PC-3 (cell line): Measurements from ENCODE around the gene RBL1. TPM values are rescaled to one million over a fixed set of nuclear protein-coding genes. Genes with fewer than 3 reads are reported as not detected.

Source experiments
- ATAC-seq: fragments of 200-7000 bp; cut with Tn5 transposase; 2 replicates; pipeline ENCODE4 v1.9.1; 2020; ENCODE audit warnings: mild to moderate bottlenecking, moderate library complexity
- BruUV-seq: library from RNA; stranded (reverse); fragments of 400-500 nt; replicated peaks from 2 replicates; lab custom pipeline; 2021; lab: Mats Ljungman, UMichigan
- CTCF ChIA-PET: fragments of 300-600 bp; sonication (Branson Sonifier 250); formaldehyde crosslinking; loops from one replicate; lab custom pipeline; 2022; ENCODE audit warnings: antibody characterized with exemption; lab: Charles Lee
- POLR2A ChIA-PET: fragments of 300-600 bp; sonication (Branson Sonifier 250); formaldehyde crosslinking; loops from one replicate; lab custom pipeline; 2022; ENCODE audit warnings: antibody characterized with exemption; ENCODE audit not compliant: unreplicated experiment; lab: Charles Lee
- DNase-seq: peaks from one replicate; pipeline ENCODE4 v3.0.0-alpha.2; 2015
- H2AFZ ChIP-seq: fragments of 300-600 bp; sonication (generic); 2 replicates; pipeline ENCODE4 v1.6.0; 2016; ENCODE audit warnings: antibody characterized with exemption, low read length
- H3F3A ChIP-seq: fragments of 300-600 bp; sonication (generic); one replicate; pipeline ENCODE4 v1.6.0; 2017; ENCODE audit warnings: antibody characterized with exemption, low read length, control low read depth, mild to moderate bottlenecking; ENCODE audit not compliant: unreplicated experiment
- H3K27ac ChIP-seq: fragments of 300-600 bp; sonication (generic); 2 replicates; pipeline ENCODE4 v1.5.1; 2016; ENCODE audit warnings: mild to moderate bottlenecking, low read length
- H3K27me3 ChIP-seq: fragments of 300-600 bp; sonication (generic); 2 replicates; pipeline ENCODE4 v1.6.1; 2016; ENCODE audit warnings: low read length, mixed read lengths
- H3K36me3 ChIP-seq: fragments of 300-600 bp; sonication (generic); 2 replicates; pipeline ENCODE4 v1.6.1; 2016; ENCODE audit warnings: low read depth, mixed run types, low read length, mixed read lengths
- H3K4me1 ChIP-seq: fragments of 300-600 bp; sonication (generic); 2 replicates; pipeline ENCODE4 v1.5.1; 2016; ENCODE audit warnings: low read length; ENCODE audit not compliant: insufficient read depth
- H3K4me2 ChIP-seq: fragments of 300-600 bp; sonication (generic); 2 replicates; pipeline ENCODE4 v1.6.0; 2016; ENCODE audit warnings: low read length
- H3K4me3 ChIP-seq: fragments of 300-600 bp; sonication (generic); 2 replicates; pipeline ENCODE4 v1.5.1; 2016; ENCODE audit warnings: mild to moderate bottlenecking, low read length, mixed read lengths
- H3K79me2 ChIP-seq: fragments of 300-600 bp; sonication (generic); 2 replicates; pipeline ENCODE4 v1.6.1; 2017; ENCODE audit warnings: low read length, mixed read lengths
- H3K9ac ChIP-seq: fragments of 300-600 bp; sonication (generic); 2 replicates; pipeline ENCODE4 v1.6.0; 2016; ENCODE audit warnings: mild to moderate bottlenecking, low read length
- H3K9me2 ChIP-seq: fragments of 300-600 bp; sonication (generic); replicated peaks from 2 replicates; pipeline ENCODE4 v1.6.1; 2016; ENCODE audit warnings: mixed run types, low read length, mixed read lengths
- H3K9me3 ChIP-seq: fragments of 300-600 bp; sonication (generic); 2 replicates; pipeline ENCODE4 v1.6.1; 2016; ENCODE audit warnings: low read length, mixed read lengths
- H4K20me1 ChIP-seq: fragments of 300-600 bp; sonication (generic); 2 replicates; pipeline ENCODE4 v1.6.1; 2016; ENCODE audit warnings: low read length, mixed read lengths
- EZH2 ChIP-seq: fragments of 300-600 bp; sonication (generic); IDR thresholded peaks from one replicate; pipeline ENCODE4 v1.6.1; 2017; ENCODE audit warnings: antibody characterized with exemption, mild to moderate bottlenecking, low read length; ENCODE audit not compliant: unreplicated experiment
- EZH2phosphoT487 ChIP-seq: fragments of 300-600 bp; sonication (generic); IDR thresholded peaks from 2 replicates; pipeline ENCODE4 v1.6.1; 2018; ENCODE audit warnings: mild to moderate bottlenecking, antibody characterized with exemption, low read length, borderline replicate concordance
- intact Hi-C: fragments of 100-400 bp; cut with micrococcal nuclease; formaldehyde crosslinking; loops from 2 replicates; pipeline ENCODE4 v1.9.0; 2023
- total RNA-seq: library from RNA; depleted of rRNA; stranded (reverse); fragments of >200 nt; gene quantifications from 2 replicates; pipeline ENCODE4 v1.2.3, GENCODE V29; 2014
- TF ChIP-seq, protein P1 (sequence below): fragments of 300-600 bp; sonication (generic); conservative IDR thresholded peaks from 2 replicates; pipeline ENCODE4 v1.5.1; 2017; ENCODE audit warnings: antibody characterized with exemption, low read depth, mild to moderate bottlenecking, low read length

The RBL1 gene
- total RNA-seq, 1 experiment from 2014 or later, result 41.1 TPM

DNA sequence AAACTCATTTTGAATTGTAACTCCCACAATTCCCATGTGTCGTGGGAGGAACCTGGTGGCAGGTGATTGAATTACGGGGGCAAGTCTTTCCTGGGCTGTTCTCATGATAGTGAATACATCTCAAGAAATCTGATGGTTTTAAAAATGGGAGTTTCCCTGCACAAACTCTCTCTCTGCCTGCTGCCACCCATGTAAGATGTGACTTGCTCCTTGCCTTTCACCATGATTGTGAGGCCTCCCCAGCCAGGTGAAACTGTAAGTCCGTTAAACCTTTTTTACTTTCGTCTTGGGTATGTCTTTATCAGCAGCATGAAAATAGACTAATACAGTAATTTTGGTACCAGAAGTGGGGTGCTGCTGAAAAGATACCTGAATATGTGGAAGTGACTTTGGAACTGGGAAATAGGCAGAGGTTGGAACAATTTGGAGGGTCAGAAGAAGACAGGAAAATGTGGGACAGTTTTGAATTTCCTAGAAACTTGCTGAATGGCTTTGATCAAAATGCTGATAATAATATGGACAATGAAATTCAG, 102.9 kb downstream of the RBL1 start:
- Histone ChIP-seq H3F3A (no peaks in the 10 kb centered on the region), H2AFZ (no peak overlapping the region), H3K4me3 (no peak overlapping the region), H4K20me1 (no peaks in the 10 kb centered on the region), H3K9ac (no peak overlapping the region), H3K27me3 (no peaks in the 10 kb centered on the region), H3K4me2 (no peak overlapping the region), H3K9me3 (no peaks in the 10 kb centered on the region), H3K79me2 (no peaks in the 10 kb centered on the region), H3K9me2 (no peaks in the 10 kb centered on the region), H3K36me3 (peaks cover 18% of the 10 kb centered on the region), H3K27ac (no peak overlapping the region), H3K4me1 (no peaks in the 10 kb centered on the region)
- DNase-seq (no peak), ATAC-seq (no peak)
- intact Hi-C loops, result no loop called here
- CTCF ChIA-PET, result no interaction called here
- POLR2A ChIA-PET, result no interaction called here
- TF ChIP-seq EZH2 (no peak), EZH2phosphoT487 (no peak)
- TF ChIP-seq, protein P1, sequence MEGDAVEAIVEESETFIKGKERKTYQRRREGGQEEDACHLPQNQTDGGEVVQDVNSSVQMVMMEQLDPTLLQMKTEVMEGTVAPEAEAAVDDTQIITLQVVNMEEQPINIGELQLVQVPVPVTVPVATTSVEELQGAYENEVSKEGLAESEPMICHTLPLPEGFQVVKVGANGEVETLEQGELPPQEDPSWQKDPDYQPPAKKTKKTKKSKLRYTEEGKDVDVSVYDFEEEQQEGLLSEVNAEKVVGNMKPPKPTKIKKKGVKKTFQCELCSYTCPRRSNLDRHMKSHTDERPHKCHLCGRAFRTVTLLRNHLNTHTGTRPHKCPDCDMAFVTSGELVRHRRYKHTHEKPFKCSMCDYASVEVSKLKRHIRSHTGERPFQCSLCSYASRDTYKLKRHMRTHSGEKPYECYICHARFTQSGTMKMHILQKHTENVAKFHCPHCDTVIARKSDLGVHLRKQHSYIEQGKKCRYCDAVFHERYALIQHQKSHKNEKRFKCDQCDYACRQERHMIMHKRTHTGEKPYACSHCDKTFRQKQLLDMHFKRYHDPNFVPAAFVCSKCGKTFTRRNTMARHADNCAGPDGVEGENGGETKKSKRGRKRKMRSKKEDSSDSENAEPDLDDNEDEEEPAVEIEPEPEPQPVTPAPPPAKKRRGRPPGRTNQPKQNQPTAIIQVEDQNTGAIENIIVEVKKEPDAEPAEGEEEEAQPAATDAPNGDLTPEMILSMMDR, result no peak
- BruUV-seq, result no TSS peak

- Histone ChIP-seq H3F3A (no peaks in the 10 kb centered on the region), H4K20me1 (no peaks in the 10 kb centered on the region), H3K36me3 (peaks cover 18% of the 10 kb centered on the region), H3K27ac (no peak overlapping the region), H3K9ac (no peak overlapping the region), H2AFZ (no peak overlapping the region), H3K27me3 (no peaks in the 10 kb centered on the region), H3K4me1 (no peaks in the 10 kb centered on the region), H3K9me2 (no peaks in the 10 kb centered on the region), H3K79me2 (no peaks in the 10 kb centered on the region), H3K9me3 (no peaks in the 10 kb centered on the region), H3K4me3 (no peak overlapping the region), H3K4me2 (no peak overlapping the region)
- DNase-seq, result no peak
- ATAC-seq, result no peak
- POLR2A ChIA-PET, result no interaction called here
- intact Hi-C loops, result no loop called here
- TF ChIP-seq EZH2phosphoT487 (no peak), EZH2 (no peak)
- TF ChIP-seq, protein P1, result no peak
- BruUV-seq, result no TSS peak
- CTCF ChIA-PET, result no interaction called here
Observed at GRCh38 chr20:36991703-36992102, 104.1 kb downstream of the RBL1 start.

GRCh38 chr20:36989797-36990196, 106.0 kb downstream of the RBL1 start:
- H3K9me3 ChIP-seq, result no peaks in the 10 kb centered on the region
- no peak overlapping the region for H3K9ac ChIP-seq
- H3K4me1 ChIP-seq, result no peaks in the 10 kb centered on the region
- intact Hi-C loops, result no loop called here
- no peak overlapping the region for H3K4me2 ChIP-seq
- peaks cover 5% of the 10 kb centered on the region for H3K36me3 ChIP-seq
- no peaks in the 10 kb centered on the region for H3K79me2 ChIP-seq
- ChIA-PET POLR2A (no interaction called here), CTCF (no interaction called here)
- BruUV-seq, result no TSS peak
- no peaks in the 10 kb centered on the region for H3F3A ChIP-seq
- TF ChIP-seq EZH2 (no peak), EZH2phosphoT487 (no peak)
- TF ChIP-seq, protein P1, result no peak
- no peaks in the 10 kb centered on the region for H4K20me1 ChIP-seq
- ATAC-seq, result no peak
- H3K27me3 ChIP-seq, result no peaks in the 10 kb centered on the region
- no peak overlapping the region for H3K4me3 ChIP-seq
- no peak overlapping the region for H3K27ac ChIP-seq
- no peak for DNase-seq
- no peaks in the 10 kb centered on the region for H3K9me2 ChIP-seq
- no peak overlapping the region for H2AFZ ChIP-seq
